ENCODE data around the gene CD80.

CD80 gene

DNA sequence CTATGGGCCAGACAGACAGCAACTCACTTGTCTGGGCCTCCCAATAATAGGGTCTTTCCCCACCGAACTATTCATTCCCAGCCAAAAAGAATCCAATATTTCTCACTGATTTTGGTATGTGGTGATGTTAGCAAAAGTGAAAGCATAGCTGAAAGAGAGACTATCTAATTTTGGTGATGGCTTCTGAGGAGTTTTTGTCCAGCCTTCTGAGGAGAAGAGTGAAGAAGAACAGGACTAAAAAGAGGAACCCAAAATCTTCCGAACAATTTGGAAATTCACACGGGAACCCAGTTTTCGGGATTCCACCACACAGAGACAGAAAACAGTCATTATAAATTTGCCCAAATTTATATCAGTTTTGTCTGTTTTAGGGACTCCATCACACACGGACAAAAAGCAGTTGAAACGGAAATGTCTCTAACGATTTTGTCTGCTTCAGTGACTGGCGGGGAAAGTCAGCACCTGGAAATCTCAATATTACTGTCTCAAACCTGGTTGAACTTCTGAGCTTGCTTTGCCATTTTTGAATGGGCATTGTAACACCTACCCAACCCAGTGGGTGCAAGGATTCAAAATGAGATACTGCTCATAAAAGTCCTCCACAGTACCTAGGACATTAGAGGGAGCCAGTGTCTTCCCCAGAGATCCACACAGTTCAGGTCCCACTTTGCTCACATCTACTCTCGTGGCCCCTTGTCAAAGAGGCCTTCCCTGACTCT is 9.1 kb downstream of the CD80 start:
- no peak overlapping the region for H3K27ac ChIP-seq (ENCODE audit: low read depth, low read length)
- H3K36me3 ChIP-seq (ENCODE audit: control insufficient read depth in 5 of 5, insufficient read depth in 5 of 5, low read length in 5 of 5) = no peaks in the 10 kb centered on the region
- no peaks in the 10 kb centered on the region for H3K27me3 ChIP-seq (ENCODE audit: control insufficient read depth in 5 of 5, insufficient read depth in 4 of 5, low read length in 5 of 5)
- H3K4me1 ChIP-seq (ENCODE audit: control insufficient read depth in 5 of 5, insufficient read depth in 5 of 5, low read length in 5 of 5) = peaks cover 0 to 1% (median 0%) of the 10 kb centered on the region in 5 donors
- no peaks in the 10 kb centered on the region for H3K9me3 ChIP-seq (ENCODE audit: control insufficient read depth in 5 of 5, low read length in 5 of 5)
- no peak overlapping the region for H3K4me3 ChIP-seq (ENCODE audit: low read depth in 1 of 5, low read length in 5 of 5)
- H3K9ac ChIP-seq (ENCODE audit: low read length in 5 of 5) = no peak overlapping the region

DNA sequence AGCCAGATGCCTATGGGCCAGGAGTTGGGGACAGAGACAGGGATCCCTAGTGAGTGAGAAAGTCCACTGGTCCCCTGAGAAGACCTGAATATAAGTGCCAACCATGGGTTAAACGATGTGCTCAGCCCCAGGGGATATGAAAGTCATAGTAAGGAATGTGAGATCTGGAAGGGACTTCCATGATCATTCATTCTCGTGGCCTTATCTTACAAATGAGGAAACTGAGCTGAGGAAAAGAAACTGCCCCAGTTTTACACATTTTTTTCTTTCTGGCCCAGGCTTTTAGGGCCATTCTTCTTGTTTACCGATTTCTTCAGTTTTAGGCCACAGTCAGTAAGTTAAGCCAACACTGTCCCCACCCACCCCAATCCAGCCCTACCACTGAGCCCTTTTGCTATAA is 11.1 kb downstream of the CD80 start:
- no peak overlapping the region for H3K4me3 ChIP-seq (ENCODE audit: low read depth in 1 of 5, low read length in 5 of 5)
- H3K9me3 ChIP-seq (ENCODE audit: control insufficient read depth in 5 of 5, low read length in 5 of 5) = no peaks in the 10 kb centered on the region
- no peaks in the 10 kb centered on the region for H3K27me3 ChIP-seq (ENCODE audit: control insufficient read depth in 5 of 5, insufficient read depth in 4 of 5, low read length in 5 of 5)
- no peaks in the 10 kb centered on the region for H3K36me3 ChIP-seq (ENCODE audit: control insufficient read depth in 5 of 5, insufficient read depth in 5 of 5, low read length in 5 of 5)
- no peak overlapping the region for H3K9ac ChIP-seq (ENCODE audit: low read length in 5 of 5)
- H3K27ac ChIP-seq (ENCODE audit: low read depth, low read length) = no peak overlapping the region
- H3K4me1 ChIP-seq (ENCODE audit: control insufficient read depth in 5 of 5, insufficient read depth in 5 of 5, low read length in 5 of 5) = no peaks in the 10 kb centered on the region

- Histone ChIP-seq H3K27ac (ENCODE audit: low read depth, low read length) (no peak overlapping the region), H3K36me3 (ENCODE audit: control insufficient read depth in 5 of 5, insufficient read depth in 5 of 5, low read length in 5 of 5) (no peaks in the 10 kb centered on the region), H3K4me3 (ENCODE audit: low read depth in 1 of 5, low read length in 5 of 5) (no peak overlapping the region), H3K9me3 (ENCODE audit: control insufficient read depth in 5 of 5, low read length in 5 of 5) (no peaks in the 10 kb centered on the region), H3K4me1 (ENCODE audit: control insufficient read depth in 5 of 5, insufficient read depth in 5 of 5, low read length in 5 of 5) (no peaks in the 10 kb centered on the region), H3K27me3 (ENCODE audit: control insufficient read depth in 5 of 5, insufficient read depth in 4 of 5, low read length in 5 of 5) (no peaks in the 10 kb centered on the region), H3K9ac (ENCODE audit: low read length in 5 of 5) (no peak overlapping the region)
Observed at GRCh38 chr3:119547227-119547626, 12.2 kb downstream of the CD80 start.

DNA sequence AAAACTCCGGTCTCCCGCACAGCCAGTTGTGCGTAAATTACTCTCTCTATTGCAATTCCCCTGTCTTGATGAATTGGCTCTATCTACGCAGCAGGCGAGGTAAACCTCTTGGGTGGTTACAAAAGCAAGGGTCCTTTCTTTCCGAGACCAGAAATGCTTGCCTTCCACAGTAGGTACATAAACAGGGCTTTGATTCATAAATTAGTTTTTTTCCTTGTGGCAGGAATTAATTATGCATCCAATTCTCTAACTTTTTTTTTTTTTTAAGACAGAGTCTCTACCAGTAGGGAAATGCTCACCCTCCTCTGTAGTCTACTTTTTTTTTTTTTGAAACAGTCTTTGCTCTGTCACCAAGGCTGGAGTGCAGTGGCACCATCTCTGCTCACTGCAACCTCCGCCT is 16.3 kb downstream of the CD80 start:
- Histone ChIP-seq H3K4me3 (ENCODE audit: low read depth in 1 of 5, low read length in 5 of 5) (no peak overlapping the region), H3K9me3 (ENCODE audit: control insufficient read depth in 5 of 5, low read length in 5 of 5) (no peaks in the 10 kb centered on the region), H3K27ac (ENCODE audit: low read depth, low read length) (no peak overlapping the region), H3K27me3 (ENCODE audit: control insufficient read depth in 5 of 5, insufficient read depth in 4 of 5, low read length in 5 of 5) (no peaks in the 10 kb centered on the region), H3K4me1 (ENCODE audit: control insufficient read depth in 5 of 5, insufficient read depth in 5 of 5, low read length in 5 of 5) (no peaks in the 10 kb centered on the region), H3K36me3 (ENCODE audit: control insufficient read depth in 5 of 5, insufficient read depth in 5 of 5, low read length in 5 of 5) (no peaks in the 10 kb centered on the region), H3K9ac (ENCODE audit: low read length in 5 of 5) (no peak overlapping the region)

DNA sequence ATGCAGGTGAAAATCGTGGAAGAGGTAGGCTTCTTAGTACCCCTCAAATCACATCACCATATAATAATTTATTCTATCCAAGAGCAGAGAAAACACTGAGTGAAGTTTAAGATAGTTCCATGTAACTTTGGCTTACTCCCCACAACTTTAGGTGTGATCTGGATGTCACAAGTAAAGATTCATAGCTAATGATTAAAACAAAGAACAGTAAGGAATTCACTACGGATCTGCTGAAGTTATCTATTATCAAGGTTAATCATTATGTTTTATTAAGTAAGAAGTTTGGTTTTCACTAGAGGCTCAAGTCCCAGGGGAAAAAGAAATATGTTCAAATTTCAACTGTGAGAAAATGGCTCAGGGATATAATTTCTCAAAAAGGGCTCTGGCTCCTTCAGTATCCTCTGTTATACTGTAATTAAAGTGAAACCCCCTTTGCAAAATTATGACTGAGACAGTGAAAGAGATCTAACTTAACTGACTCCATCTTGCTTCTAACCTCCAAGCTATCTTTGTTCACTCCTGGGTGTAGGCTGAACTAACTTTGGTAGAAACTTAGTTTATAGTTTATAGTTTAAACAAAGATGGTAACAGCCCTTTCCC is 17.1 kb downstream of the CD80 start:
- H3K9me3 ChIP-seq (ENCODE audit: control insufficient read depth in 5 of 5, low read length in 5 of 5) = no peaks in the 10 kb centered on the region
- H3K4me1 ChIP-seq (ENCODE audit: control insufficient read depth in 5 of 5, insufficient read depth in 5 of 5, low read length in 5 of 5) = no peaks in the 10 kb centered on the region
- no peak overlapping the region for H3K27ac ChIP-seq (ENCODE audit: low read depth, low read length)
- no peak overlapping the region for H3K9ac ChIP-seq (ENCODE audit: low read length in 5 of 5)
- no peaks in the 10 kb centered on the region for H3K27me3 ChIP-seq (ENCODE audit: control insufficient read depth in 5 of 5, insufficient read depth in 4 of 5, low read length in 5 of 5)
- no peak overlapping the region for H3K4me3 ChIP-seq (ENCODE audit: low read depth in 1 of 5, low read length in 5 of 5)
- H3K36me3 ChIP-seq (ENCODE audit: control insufficient read depth in 5 of 5, insufficient read depth in 5 of 5, low read length in 5 of 5) = no peaks in the 10 kb centered on the region

GRCh38 chr3:119541547-119541946 is 17.9 kb downstream of the CD80 start:
- no peaks in the 10 kb centered on the region for H3K27me3 ChIP-seq (ENCODE audit: control insufficient read depth in 5 of 5, insufficient read depth in 4 of 5, low read length in 5 of 5)
- no peaks in the 10 kb centered on the region for H3K36me3 ChIP-seq (ENCODE audit: control insufficient read depth in 5 of 5, insufficient read depth in 5 of 5, low read length in 5 of 5)
- H3K4me1 ChIP-seq (ENCODE audit: control insufficient read depth in 5 of 5, insufficient read depth in 5 of 5, low read length in 5 of 5) = no peaks in the 10 kb centered on the region
- H3K27ac ChIP-seq (ENCODE audit: low read depth, low read length) = no peak overlapping the region
- H3K4me3 ChIP-seq (ENCODE audit: low read depth in 1 of 5, low read length in 5 of 5) = no peak overlapping the region
- H3K9me3 ChIP-seq (ENCODE audit: control insufficient read depth in 5 of 5, low read length in 5 of 5) = no peaks in the 10 kb centered on the region
- H3K9ac ChIP-seq (ENCODE audit: low read length in 5 of 5) = no peak overlapping the region

GRCh38 chr3:119538772-119539171 is 20.6 kb downstream of the CD80 start:
- Histone ChIP-seq H3K4me1 (ENCODE audit: control insufficient read depth in 5 of 5, insufficient read depth in 5 of 5, low read length in 5 of 5) (no peaks in the 10 kb centered on the region), H3K27me3 (ENCODE audit: control insufficient read depth in 5 of 5, insufficient read depth in 4 of 5, low read length in 5 of 5) (no peaks in the 10 kb centered on the region), H3K4me3 (ENCODE audit: low read depth in 1 of 5, low read length in 5 of 5) (no peak overlapping the region), H3K9ac (ENCODE audit: low read length in 5 of 5) (no peak overlapping the region), H3K9me3 (ENCODE audit: control insufficient read depth in 5 of 5, low read length in 5 of 5) (no peaks in the 10 kb centered on the region), H3K36me3 (ENCODE audit: control insufficient read depth in 5 of 5, insufficient read depth in 5 of 5, low read length in 5 of 5) (no peaks in the 10 kb centered on the region), H3K27ac (ENCODE audit: low read depth, low read length) (no peak overlapping the region)

GRCh38 chr3:119536757-119537156 is 22.7 kb downstream of the CD80 start:
- Histone ChIP-seq H3K9me3 (ENCODE audit: control insufficient read depth in 5 of 5, low read length in 5 of 5) (no peaks in the 10 kb centered on the region), H3K27ac (ENCODE audit: low read depth, low read length) (no peak overlapping the region), H3K27me3 (ENCODE audit: control insufficient read depth in 5 of 5, insufficient read depth in 4 of 5, low read length in 5 of 5) (no peaks in the 10 kb centered on the region), H3K4me1 (ENCODE audit: control insufficient read depth in 5 of 5, insufficient read depth in 5 of 5, low read length in 5 of 5) (no peaks in the 10 kb centered on the region), H3K9ac (ENCODE audit: low read length in 5 of 5) (no peak overlapping the region), H3K4me3 (ENCODE audit: low read depth in 1 of 5, low read length in 5 of 5) (no peak overlapping the region), H3K36me3 (ENCODE audit: control insufficient read depth in 5 of 5, insufficient read depth in 5 of 5, low read length in 5 of 5) (no peaks in the 10 kb centered on the region)

DNA sequence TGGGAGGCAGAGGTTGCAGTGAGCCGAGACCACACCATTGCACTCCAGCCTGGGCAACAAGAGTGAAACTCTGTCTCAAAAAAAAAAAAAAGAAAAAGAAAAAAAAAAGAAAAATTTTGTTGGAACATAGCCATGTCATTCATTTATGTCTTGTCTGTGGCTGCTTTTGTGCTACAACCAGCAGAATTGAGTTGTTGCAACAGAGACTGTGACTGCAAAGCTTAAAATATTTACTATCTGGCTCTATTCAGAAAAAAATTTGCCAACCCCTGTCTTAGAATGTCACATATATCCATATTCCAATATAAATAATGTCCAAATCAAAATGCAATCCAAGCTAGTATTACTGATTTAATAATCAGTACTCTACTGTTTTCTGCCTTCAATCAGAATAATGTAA is 25.1 kb downstream of the CD80 start:
- no peaks in the 10 kb centered on the region for H3K27me3 ChIP-seq (ENCODE audit: control insufficient read depth in 5 of 5, insufficient read depth in 4 of 5, low read length in 5 of 5)
- no peaks in the 10 kb centered on the region for H3K9me3 ChIP-seq (ENCODE audit: control insufficient read depth in 5 of 5, low read length in 5 of 5)
- no peak overlapping the region for H3K9ac ChIP-seq (ENCODE audit: low read length in 5 of 5)
- H3K4me1 ChIP-seq (ENCODE audit: control insufficient read depth in 5 of 5, insufficient read depth in 5 of 5, low read length in 5 of 5) = peaks cover 0 to 4% (median 0%) of the 10 kb centered on the region in 5 donors
- H3K36me3 ChIP-seq (ENCODE audit: control insufficient read depth in 5 of 5, insufficient read depth in 5 of 5, low read length in 5 of 5) = no peaks in the 10 kb centered on the region
- no peak overlapping the region for H3K4me3 ChIP-seq (ENCODE audit: low read depth in 1 of 5, low read length in 5 of 5)
- H3K27ac ChIP-seq (ENCODE audit: low read depth, low read length) = no peak overlapping the region

GRCh38 chr3:119531151-119531550 is 28.3 kb downstream of the CD80 start:
- peaks cover 0 to 4% (median 0%) of the 10 kb centered on the region in 5 donors for H3K4me1 ChIP-seq (ENCODE audit: control insufficient read depth in 5 of 5, insufficient read depth in 5 of 5, low read length in 5 of 5)
- H3K9me3 ChIP-seq (ENCODE audit: control insufficient read depth in 5 of 5, low read length in 5 of 5) = no peaks in the 10 kb centered on the region
- H3K9ac ChIP-seq (ENCODE audit: low read length in 5 of 5) = no peak overlapping the region
- no peaks in the 10 kb centered on the region for H3K27me3 ChIP-seq (ENCODE audit: control insufficient read depth in 5 of 5, insufficient read depth in 4 of 5, low read length in 5 of 5)
- peaks cover 0 to 1% (median 0%) of the 10 kb centered on the region in 5 donors for H3K36me3 ChIP-seq (ENCODE audit: control insufficient read depth in 5 of 5, insufficient read depth in 5 of 5, low read length in 5 of 5)
- peak overlapping the region in 1 of 5 donors; percentile 50 for H3K4me3 ChIP-seq (ENCODE audit: low read depth in 1 of 5, low read length in 5 of 5)
- H3K27ac ChIP-seq (ENCODE audit: low read depth, low read length) = no peak overlapping the region
